SU-DHL-6 (cell line): Measurements from ENCODE around the gene TUBB.

Source experiments
- H2AFZ ChIP-seq: fragments of 200-600 bp; sonication (generic); 2 replicates; pipeline ENCODE4 v1.6.1; 2014; ENCODE audit warnings: low read depth, mild to moderate bottlenecking, moderate library complexity, mixed read lengths, antibody characterized with exemption, low read length; ENCODE audit not compliant: severe bottlenecking
- H3F3A ChIP-seq: fragments of 200-600 bp; shearing (Covaris generic); 2 replicates; pipeline ENCODE4 v1.6.0; 2016; ENCODE audit warnings: antibody characterized with exemption, mild to moderate bottlenecking; ENCODE audit not compliant: insufficient read depth
- H3K27ac ChIP-seq: fragments of 200-600 bp; sonication (generic); 2 replicates; pipeline ENCODE4 v1.5.1; 2016; ENCODE audit warnings: low read depth, mild to moderate bottlenecking, low read length, moderate library complexity, mixed read lengths
- H3K27me3 ChIP-seq: fragments of 200-600 bp; sonication (generic), shearing (Covaris generic); 2 replicates; pipeline ENCODE4 v1.6.0; 2014; ENCODE audit warnings: mild to moderate bottlenecking, low read length
- H3K36me3 ChIP-seq: fragments of 200-600 bp; sonication (generic); 2 replicates; pipeline ENCODE4 v1.6.1; 2014; ENCODE audit warnings: mild to moderate bottlenecking, low read length, mixed read lengths
- H3K4me2 ChIP-seq: fragments of 300-600, 200-600 bp; shearing (Covaris generic), sonication (generic); 2 replicates; pipeline ENCODE4 v1.6.0; 2014; ENCODE audit warnings: low read length, low read depth, mild to moderate bottlenecking; ENCODE audit not compliant: poor library complexity, severe bottlenecking
- H3K4me3 ChIP-seq: fragments of 200-600 bp; sonication (generic); 2 replicates; pipeline ENCODE4 v1.5.1; 2014; ENCODE audit warnings: antibody characterized with exemption, low read length, mild to moderate bottlenecking, mixed read lengths; ENCODE audit not compliant: insufficient read depth, poor library complexity, severe bottlenecking
- H3K79me2 ChIP-seq: fragments of 200-600 bp; sonication (generic); 2 replicates; pipeline ENCODE4 v1.6.1; 2014; ENCODE audit warnings: mild to moderate bottlenecking, low read length, moderate library complexity; ENCODE audit not compliant: insufficient read depth
- H3K9ac ChIP-seq: fragments of 200-600 bp; sonication (generic); 2 replicates; pipeline ENCODE4 v1.7.0; 2014; ENCODE audit warnings: mild to moderate bottlenecking, low read length
- H3K9me2 ChIP-seq: fragments of 200-600 bp; sonication (generic); replicated peaks from 2 replicates; pipeline ENCODE4 v1.6.1; 2014; ENCODE audit warnings: low read length; ENCODE audit not compliant: insufficient read depth
- H3K9me3 ChIP-seq: fragments of 200-600 bp; sonication (generic); 2 replicates; pipeline ENCODE4 v1.6.1; 2014; ENCODE audit warnings: low read length, mixed read lengths; ENCODE audit not compliant: insufficient read depth
- H4K20me1 ChIP-seq: fragments of 200-600 bp; sonication (generic); 2 replicates; pipeline ENCODE4 v1.6.1; 2014; ENCODE audit warnings: low read depth, mild to moderate bottlenecking, antibody characterized with exemption, low read length, moderate library complexity, mixed read lengths
- EZH2phosphoT487 ChIP-seq: fragments of 200-600 bp; sonication (generic), shearing (Covaris generic); conservative IDR thresholded peaks from 2 replicates; pipeline ENCODE4 v1.6.1; 2018; ENCODE audit warnings: mild to moderate bottlenecking, antibody characterized with exemption, low read length, moderate library complexity, mixed read lengths
- TF ChIP-seq, protein P1 (sequence below): fragments of 200-600 bp; sonication (generic); IDR thresholded peaks from one replicate; pipeline ENCODE4 v1.5.1; 2017; ENCODE audit warnings: antibody characterized with exemption, mild to moderate bottlenecking, low read length, moderate library complexity; ENCODE audit not compliant: insufficient read depth, poor library complexity, severe bottlenecking

The TUBB gene

DNA sequence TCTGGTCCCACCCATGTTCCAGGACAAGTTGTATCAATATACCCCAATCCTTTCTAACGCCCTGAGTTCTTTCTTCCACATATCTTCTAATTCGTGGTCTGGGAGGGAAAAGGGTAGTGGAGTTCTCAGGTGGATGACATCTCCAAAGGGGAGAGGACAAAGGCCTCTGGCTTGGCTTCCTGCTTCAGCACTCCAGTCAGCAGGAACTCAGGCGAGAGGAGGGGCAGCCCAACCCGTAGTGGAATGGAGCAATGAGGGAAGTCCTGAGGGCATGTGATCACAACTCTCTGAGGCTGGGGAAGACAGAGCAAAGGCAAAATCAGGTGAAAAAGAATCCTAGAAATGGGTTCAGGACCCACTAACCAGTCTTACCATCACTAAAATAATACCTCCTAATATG, 19.8 kb upstream of the TUBB start:
- Histone ChIP-seq H3K36me3 (peaks cover 4% of the 10 kb centered on the region; the same call in 1 of the 2 replicates), H3K9me2 (no peaks in the 10 kb centered on the region), H3K79me2 (no peaks in the 10 kb centered on the region), H3K4me2 (no peak overlapping the region), H3K27ac (no peak overlapping the region), H3K9me3 (no peaks in the 10 kb centered on the region), H3K9ac (no peak overlapping the region), H3K4me3 (no peak overlapping the region), H4K20me1 (no peaks in the 10 kb centered on the region), H2AFZ (no peak overlapping the region), H3F3A (no peaks in the 10 kb centered on the region), H3K27me3 (no peaks in the 10 kb centered on the region)
- TF ChIP-seq, protein P1, sequence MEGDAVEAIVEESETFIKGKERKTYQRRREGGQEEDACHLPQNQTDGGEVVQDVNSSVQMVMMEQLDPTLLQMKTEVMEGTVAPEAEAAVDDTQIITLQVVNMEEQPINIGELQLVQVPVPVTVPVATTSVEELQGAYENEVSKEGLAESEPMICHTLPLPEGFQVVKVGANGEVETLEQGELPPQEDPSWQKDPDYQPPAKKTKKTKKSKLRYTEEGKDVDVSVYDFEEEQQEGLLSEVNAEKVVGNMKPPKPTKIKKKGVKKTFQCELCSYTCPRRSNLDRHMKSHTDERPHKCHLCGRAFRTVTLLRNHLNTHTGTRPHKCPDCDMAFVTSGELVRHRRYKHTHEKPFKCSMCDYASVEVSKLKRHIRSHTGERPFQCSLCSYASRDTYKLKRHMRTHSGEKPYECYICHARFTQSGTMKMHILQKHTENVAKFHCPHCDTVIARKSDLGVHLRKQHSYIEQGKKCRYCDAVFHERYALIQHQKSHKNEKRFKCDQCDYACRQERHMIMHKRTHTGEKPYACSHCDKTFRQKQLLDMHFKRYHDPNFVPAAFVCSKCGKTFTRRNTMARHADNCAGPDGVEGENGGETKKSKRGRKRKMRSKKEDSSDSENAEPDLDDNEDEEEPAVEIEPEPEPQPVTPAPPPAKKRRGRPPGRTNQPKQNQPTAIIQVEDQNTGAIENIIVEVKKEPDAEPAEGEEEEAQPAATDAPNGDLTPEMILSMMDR: no peak
- TF ChIP-seq EZH2phosphoT487: no peak

DNA sequence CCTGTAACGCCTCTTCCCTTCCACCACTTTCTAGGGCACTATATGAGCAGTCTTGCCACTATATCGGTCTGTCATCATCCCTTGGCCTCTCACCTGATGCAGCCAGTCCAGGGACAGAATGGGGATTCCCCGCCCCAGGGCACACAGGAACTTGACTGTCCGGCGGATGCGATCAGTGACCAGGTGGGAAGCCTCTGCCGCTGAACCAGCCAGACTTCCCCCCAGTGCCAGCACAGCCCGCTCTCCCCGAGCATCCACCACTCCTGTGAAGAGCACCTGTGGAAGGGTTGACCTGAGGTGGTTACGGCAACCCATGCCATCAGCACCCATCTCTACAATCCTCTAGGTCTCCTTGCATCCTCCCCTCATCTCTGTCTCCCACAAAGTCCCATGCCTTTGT, 17.1 kb upstream of the TUBB start:
- Histone ChIP-seq H3K27me3 (no peaks in the 10 kb centered on the region), H3K9ac (no peak overlapping the region), H3F3A (0 out of 2 replicates have a peak, but pooled peaks cover 4% of the 10 kb centered on the region), H3K9me2 (no peaks in the 10 kb centered on the region), H4K20me1 (no peaks in the 10 kb centered on the region), H3K9me3 (no peaks in the 10 kb centered on the region), H3K4me3 (no peak overlapping the region), H3K27ac (no peak overlapping the region), H2AFZ (no peak overlapping the region), H3K36me3 (peaks cover 4% of the 10 kb centered on the region; the same call in 1 of the 2 replicates), H3K4me2 (no peak overlapping the region), H3K79me2 (no peaks in the 10 kb centered on the region)
- TF ChIP-seq, protein P1: no peak
- TF ChIP-seq EZH2phosphoT487: no peak

DNA sequence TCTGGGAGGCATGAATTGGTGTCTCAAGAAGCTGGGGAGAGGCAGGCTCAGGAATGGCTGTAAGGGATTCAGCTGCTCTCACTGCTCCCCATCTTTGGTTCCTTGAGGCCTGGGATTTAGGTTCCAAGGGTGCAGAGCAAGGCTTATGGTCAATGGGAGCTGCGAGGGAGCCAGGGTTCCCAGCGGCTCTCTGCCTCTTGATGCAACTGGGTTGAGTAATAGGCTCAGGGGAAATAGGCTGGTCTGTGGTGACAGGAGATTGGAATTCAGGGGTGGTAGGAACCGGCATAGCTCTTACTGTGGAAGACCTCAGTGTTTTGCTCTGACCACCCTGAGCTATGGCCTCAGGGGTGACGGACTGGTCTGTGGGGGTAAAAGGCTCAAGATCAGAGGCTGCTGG, 16.3 kb upstream of the TUBB start:
- no peak overlapping the region for H3K4me3 ChIP-seq
- H3K36me3 ChIP-seq: peaks cover 4% of the 10 kb centered on the region; the same call in 1 of the 2 replicates
- no peaks in the 10 kb centered on the region for H3K9me3 ChIP-seq
- no peaks in the 10 kb centered on the region for H3K9me2 ChIP-seq
- H3K27ac ChIP-seq: no peak overlapping the region
- no peaks in the 10 kb centered on the region for H3K27me3 ChIP-seq
- no peak overlapping the region for H3K9ac ChIP-seq
- H2AFZ ChIP-seq: no peak overlapping the region
- TF ChIP-seq EZH2phosphoT487: no peak
- TF ChIP-seq, protein P1: no peak
- no peaks in the 10 kb centered on the region for H3K79me2 ChIP-seq
- no peaks in the 10 kb centered on the region for H4K20me1 ChIP-seq
- H3F3A ChIP-seq: 0 out of 2 replicates have a peak, but pooled peaks cover 4% of the 10 kb centered on the region
- H3K4me2 ChIP-seq: no peak overlapping the region
